H1 (cell line): ENCODE results near the gene TMEM108. TPM values are rescaled to one million over a fixed set of nuclear protein-coding genes. Genes with fewer than 3 reads are reported as not detected.

Source experiments
- CTCF ChIA-PET: fragments of 300-600 bp; sonication (Branson Sonifier 250); formaldehyde crosslinking; loops from one replicate; lab custom pipeline; 2021; ENCODE audit not compliant: partially characterized antibody; lab: Charles Lee
- POLR2A ChIA-PET: fragments of 300-600 bp; sonication (Branson Sonifier 250); formaldehyde crosslinking; loops from one replicate; lab custom pipeline; 2021; ENCODE audit warnings: inconsistent platforms; ENCODE audit not compliant: partially characterized antibody; lab: Charles Lee
- DNase-seq, 2 experiments: peaks; one replicate each; pipeline versions ENCODE4 v3.0.0 to v3.0.0-alpha.2; 2010 to 2022; ENCODE audit warnings: low spot score in 2 of 2, low read depth in 1 of 2, mixed read lengths in 1 of 2
- FAIRE-seq: peaks from 2 replicates; lab custom pipeline; 2011; peaks lifted over from hg19 to GRCh38; lab: Jason Lieb, UNC
- H2AFZ ChIP-seq: 2 replicates; pipeline ENCODE4 v1.8.1; 2012; ENCODE audit warnings: low read length, inconsistent platforms
- H2AK5ac ChIP-seq: 2 replicates; pipeline ENCODE4 v1.6.1; 2013; ENCODE audit warnings: low read depth, low read length
- H2BK120ac ChIP-seq: replicated peaks from 2 replicates; pipeline ENCODE3; 2013; ENCODE audit warnings: low read depth, low read length, inconsistent platforms
- H2BK12ac ChIP-seq: 2 replicates; pipeline ENCODE4 v1.6.1; 2013; ENCODE audit warnings: low read depth, low read length
- H2BK15ac ChIP-seq: 2 replicates; pipeline ENCODE4 v1.6.1; 2013; ENCODE audit warnings: low read length
- H2BK20ac ChIP-seq: 2 replicates; pipeline ENCODE4 v1.6.1; 2013; ENCODE audit warnings: low read length
- H2BK5ac ChIP-seq: 2 replicates; pipeline ENCODE4 v1.6.1; 2013; ENCODE audit warnings: low read depth, low read length
- H3K14ac ChIP-seq: 2 replicates; pipeline ENCODE4 v1.6.1; 2013; ENCODE audit warnings: inconsistent platforms; ENCODE audit not compliant: insufficient read length
- H3K18ac ChIP-seq: 2 replicates; pipeline ENCODE4 v1.6.1; 2013; ENCODE audit warnings: low read length; ENCODE audit errors: extremely low read depth
- H3K23ac ChIP-seq: 2 replicates; pipeline ENCODE4 v1.6.1; 2013; ENCODE audit warnings: inconsistent platforms; ENCODE audit not compliant: insufficient read length
- H3K23me2 ChIP-seq: 2 replicates; pipeline ENCODE4 v1.6.1; 2013; ENCODE audit warnings: low read depth, low read length
- H3K27ac ChIP-seq: 2 replicates; pipeline ENCODE4 v1.6.1; 2011; ENCODE audit warnings: low read depth, low read length, inconsistent platforms
- H3K27me3 ChIP-seq, 4 experiments: replicated peaks in 1 of 4; 1 replicate in 1 of 4; 2 replicates in 3 of 4; pipeline versions ENCODE4 v1.6.1 to v1.8.1; 2011 to 2013; ENCODE audit warnings: low read length in 3 of 4, mild to moderate bottlenecking in 3 of 4, inconsistent platforms in 2 of 4, mixed read lengths in 2 of 4, moderate library complexity in 1 of 4; ENCODE audit not compliant: control insufficient read depth in 3 of 4, insufficient read depth in 3 of 4; ENCODE audit errors: extremely low read depth in 1 of 4
- H3K36me3 ChIP-seq, 4 experiments: 2 replicates each; pipeline versions ENCODE4 v1.6.1 to v1.8.1; 2011 to 2013; ENCODE audit warnings: mild to moderate bottlenecking in 4 of 4, low read length in 3 of 4, moderate library complexity in 2 of 4, control low read depth in 1 of 4, inconsistent platforms in 1 of 4; ENCODE audit not compliant: insufficient read depth in 4 of 4, control insufficient read depth in 2 of 4
- H3K4ac ChIP-seq: replicated peaks from 2 replicates; pipeline ENCODE3; 2013; ENCODE audit warnings: low read length, low read depth, mixed read lengths, inconsistent platforms; ENCODE audit not compliant: insufficient read length
- H3K4me1 ChIP-seq, 4 experiments: replicated peaks in 1 of 4; 1 replicate in 1 of 4; 2 replicates in 3 of 4; pipeline versions ENCODE4 v1.6.1 to v1.8.1; 2011 to 2013; ENCODE audit warnings: low read length in 3 of 4, inconsistent platforms in 2 of 4, mixed read lengths in 1 of 4; ENCODE audit not compliant: insufficient read depth in 4 of 4, control insufficient read depth in 3 of 4
- H3K4me2 ChIP-seq, 2 experiments: 2 replicates each; pipeline versions ENCODE4 v1.6.1 to v1.8.1; 2011 to 2013; ENCODE audit warnings: low read depth in 2 of 2, low read length in 2 of 2, control low read depth in 1 of 2, inconsistent platforms in 1 of 2, mild to moderate bottlenecking in 1 of 2; ENCODE audit not compliant: insufficient read depth in 1 of 2
- H3K4me3 ChIP-seq, 4 experiments: fragments of 200-600, 300-600 bp in 1 of 4; sonication (generic), shearing (Covaris generic), sonication (Bioruptor Twin) in 1 of 4; 2 replicates each; pipeline versions ENCODE4 v1.5.1 to v1.8.1; 2011 to 2016; ENCODE audit warnings: low read length in 4 of 4, low read depth in 3 of 4, control low read depth in 2 of 4, inconsistent platforms in 2 of 4, mild to moderate bottlenecking in 2 of 4, mixed read lengths in 1 of 4, moderate library complexity in 1 of 4; ENCODE audit not compliant: insufficient read depth in 2 of 4; ENCODE audit errors: extremely low read depth in 1 of 4
- H3K56ac ChIP-seq: replicated peaks from 2 replicates; pipeline ENCODE3; 2013; ENCODE audit warnings: low read depth, mild to moderate bottlenecking, mixed read lengths, low read length, inconsistent platforms; ENCODE audit not compliant: insufficient read length
- H3K79me1 ChIP-seq: 2 replicates; pipeline ENCODE4 v1.6.1; 2013; ENCODE audit warnings: low read depth, low read length, control low read depth
- H3K79me2 ChIP-seq, 2 experiments: 2 replicates each; pipeline versions ENCODE4 v1.6.1 to v1.8.1; 2012 to 2013; ENCODE audit warnings: low read length in 2 of 2, mild to moderate bottlenecking in 2 of 2, inconsistent platforms in 1 of 2; ENCODE audit not compliant: insufficient read depth in 2 of 2, control insufficient read depth in 1 of 2
- H3K9ac ChIP-seq, 4 experiments: replicated peaks in 1 of 4; 1 replicate in 1 of 4; 2 replicates in 3 of 4; pipeline versions ENCODE4 v1.6.1 to v1.8.1; 2011 to 2013; ENCODE audit warnings: low read depth in 3 of 4, low read length in 3 of 4, control low read depth in 2 of 4, mild to moderate bottlenecking in 2 of 4, moderate library complexity in 2 of 4, inconsistent platforms in 1 of 4; ENCODE audit errors: extremely low read depth in 1 of 4
- H3K9me3 ChIP-seq, 2 experiments: 2 replicates each; pipeline versions ENCODE4 v1.6.1 to v1.8.1; 2012 to 2013; ENCODE audit warnings: mild to moderate bottlenecking in 2 of 2, moderate library complexity in 2 of 2, control low read depth in 1 of 2, inconsistent platforms in 1 of 2, low read depth in 1 of 2, low read length in 1 of 2, mixed read lengths in 1 of 2; ENCODE audit not compliant: insufficient read depth in 2 of 2
- H4K20me1 ChIP-seq, 2 experiments: replicated peaks in 1 of 2; 2 replicates each; pipeline versions ENCODE3 to v1.8.1; 2011 to 2013; ENCODE audit warnings: inconsistent platforms in 2 of 2, low read length in 2 of 2, mild to moderate bottlenecking in 1 of 2; ENCODE audit not compliant: insufficient read depth in 2 of 2, control insufficient read depth in 1 of 2
- H4K5ac ChIP-seq: 2 replicates; pipeline ENCODE4 v1.6.1; 2013; ENCODE audit warnings: low read length, low read depth, mixed read lengths, inconsistent platforms; ENCODE audit not compliant: insufficient read length
- H4K8ac ChIP-seq: 2 replicates; pipeline ENCODE4 v1.8.0; 2013; ENCODE audit warnings: mild to moderate bottlenecking, moderate library complexity, low read length, inconsistent platforms; ENCODE audit not compliant: insufficient read depth; ENCODE audit errors: extremely low read depth
- H4K91ac ChIP-seq: replicated peaks from 2 replicates; pipeline ENCODE3; 2013; ENCODE audit warnings: low read length, mixed read lengths, inconsistent platforms; ENCODE audit not compliant: insufficient read length
- CTCF ChIP-seq, 3 experiments: IDR thresholded peaks; 1 replicate in 2 of 3; 2 replicates in 1 of 3; pipeline versions ENCODE4 v1.5.1 to v1.6.1; 2011; ENCODE audit warnings: low read length in 3 of 3, mild to moderate bottlenecking in 3 of 3, inconsistent platforms in 2 of 3, low read depth in 1 of 3, moderate library complexity in 1 of 3; ENCODE audit not compliant: insufficient read depth in 1 of 3; ENCODE audit errors: control extremely low read depth in 1 of 3
- KDM4A ChIP-seq: IDR thresholded peaks from one replicate; pipeline ENCODE4 v1.7.1; 2012; ENCODE audit warnings: low read depth, mild to moderate bottlenecking, moderate library complexity, low read length, inconsistent platforms; ENCODE audit not compliant: severe bottlenecking
- RAD21 ChIP-seq, 2 experiments: IDR thresholded peaks in 1 of 2; conservative IDR thresholded peaks in 1 of 2; 2 replicates each; pipeline ENCODE4 v1.6.1; 2011; ENCODE audit warnings: low read depth in 2 of 2, low read length in 2 of 2, improper control_type of control experiment in 1 of 2, inconsistent platforms in 1 of 2, mild to moderate bottlenecking in 1 of 2, moderate library complexity in 1 of 2
- SP1 ChIP-seq: IDR thresholded peaks from 2 replicates; pipeline ENCODE4 v1.6.1; 2011; ENCODE audit warnings: low read depth, low read length
- WGBS, 2 experiments: shearing (Covaris generic) in 1 of 2; methylation state at CpG; one replicate each; pipeline versions ENCODE4 v1.1.6 to v1.1.7; 2013 to 2015; ENCODE audit warnings: low lambda C conversion rate in 2 of 2, mixed read lengths in 2 of 2, inconsistent platforms in 1 of 2, low coverage in 1 of 2, missing lambda C conversion rate in 1 of 2; ENCODE audit not compliant: insufficient replicate concordance in 2 of 2, insufficient coverage in 1 of 2, insufficient read length in 1 of 2; ENCODE audit errors: extremely low coverage in 1 of 2, missing lambda C conversion rate in 1 of 2; 5-methylcytosine and 5-hydroxymethylcytosine counted together
- polyA plus RNA-seq, 7 experiments: library from polyadenylated mRNA; depleted of rRNA in 3 of 7; stranded (reverse) in 5 of 7; unstranded in 2 of 7; fragments of >200 nt in 5 of 7; fragments of 200-250 nt in 2 of 7; gene quantifications; 1 replicate in 5 of 7; 2 replicates in 1 of 7; 4 replicates in 1 of 7; pipeline versions ENCODE4 v1.2.1 to v1.2.3, GENCODE V29; 2011 to 2013; ENCODE audit warnings: missing spikeins in 2 of 7, mixed read lengths in 2 of 7
- total RNA-seq: library from RNA; stranded (reverse); fragmentation: NEBNext Ultra II Directional; extraction: Animal tissue kit (Norgen Biotek cat#: 25700); gene quantifications from 2 replicates; pipeline ENCODE4 v1.2.1, GENCODE V29; 2021

The TMEM108 gene
- total and polyA plus RNA-seq, 2 of the 8 experiments (the other 6 are each of a cell fraction or from before 2014, with no cell fraction given), result 14.3 to 16.2 TPM

GRCh38 chr3:133168025-133168401, 129.8 kb downstream of the TMEM108 start:
- CTCF ChIA-PET, result interaction anchor here (0.8 to 1.6 kb wide), 10 partner anchors 32 to 441 kb away, joined by 3 to 5 read pairs (median 4); no protein-coding TSS in a partner anchor
- Histone ChIP-seq H2BK12ac (no peak overlapping the region), H3K23me2 (no peaks in the 10 kb centered on the region), H2BK15ac (no peak overlapping the region), H2BK20ac (no peak overlapping the region), H3K4me2 (no peak overlapping the region), H3K27ac (no peak overlapping the region), H3K14ac (no peak overlapping the region), H3K27me3 (no peaks in the 10 kb centered on the region), H4K91ac (no peak overlapping the region), H3K79me1 (no peaks in the 10 kb centered on the region; the same call in 1 of the 2 replicates), H2BK5ac (no peak overlapping the region), H3K4me1 (no peaks in the 10 kb centered on the region), H4K20me1 (no peaks in the 10 kb centered on the region), H3K4me3 (no peak overlapping the region), H3K36me3 (peaks cover 0 to 8% (median 0%) of the 10 kb centered on the region in 4 experiments; a peak in 1 of 8 replicates), H2AFZ (no peak overlapping the region), H3K56ac (no peak overlapping the region), H4K5ac (no peak overlapping the region), H3K9me3 (peaks cover 1 to 9% of the 10 kb centered on the region in 2 experiments; a peak in 1 of 4 replicates), H3K18ac (no peak overlapping the region), H4K8ac (no peak overlapping the region), H3K79me2 (no peaks in the 10 kb centered on the region), H2AK5ac (no peak overlapping the region), H2BK120ac (no peak overlapping the region), H3K23ac (no peak overlapping the region), H3K4ac (no peak overlapping the region), H3K9ac (no peak overlapping the region)
- POLR2A ChIA-PET, result no interaction called here
- whole genome bisulfite sequencing, 2 experiments, result 88% methylated on average over 1 of the region's 1 CpG; no CpG with 5 or more reads in 1 of the 2 experiments
- FAIRE-seq, result no peak
- TF ChIP-seq RAD21 (IDR thresholded peaks at IDR 0.05 in 1 of 2, conservative IDR thresholded peaks at IDR 0.05 in 1 of 2; ENCODE audit: low read depth in 2 of 2, low read length in 2 of 2) (peak; percentile 4 to 50; a peak in 2 of 4 replicates), CTCF (IDR thresholded peaks at IDR 0.05; ENCODE audit: control extremely low read depth in 1 of 3, insufficient read depth in 1 of 3, low read depth in 1 of 3, low read length in 3 of 3) (peak in 2 of 3 experiments; percentile 20 to 31; a peak in 3 of 4 replicates), SP1 (no peak), KDM4A (no peak)
- no peak for DNase-seq
